Ishikawa (cell line): ENCODE data around the gene MYH14.

Source experiments
- CEBPB ChIP-seq: IDR thresholded peaks from 2 replicates; pipeline ENCODE4 v1.6.1; 2012
- CREB1 ChIP-seq: IDR thresholded peaks from 2 replicates; pipeline ENCODE4 v1.6.1; 2012; ENCODE audit warnings: low read depth
- EP300 ChIP-seq: IDR thresholded peaks from 2 replicates; pipeline ENCODE4 v1.6.1; 2012; ENCODE audit warnings: borderline replicate concordance
- FOXM1 ChIP-seq: IDR thresholded peaks from 2 replicates; pipeline ENCODE4 v1.6.1; 2012; ENCODE audit warnings: low read depth, borderline replicate concordance
- NFIC ChIP-seq: IDR thresholded peaks from 2 replicates; pipeline ENCODE4 v1.6.1; 2012
- RAD21 ChIP-seq: IDR thresholded peaks from 2 replicates; pipeline ENCODE4 v1.6.1; 2012; ENCODE audit warnings: low read depth
- YY1 ChIP-seq: IDR thresholded peaks from 2 replicates; pipeline ENCODE4 v1.6.1; 2012; ENCODE audit warnings: low read depth
- ZBTB7A ChIP-seq: IDR thresholded peaks from 2 replicates; pipeline ENCODE4 v1.6.1; 2012; ENCODE audit warnings: low read depth
- TF ChIP-seq, protein P1 (sequence below): IDR thresholded peaks from 2 replicates; pipeline ENCODE4 v1.6.1; 2012
- TF ChIP-seq, protein P2 (sequence below): IDR thresholded peaks from 2 replicates; pipeline ENCODE4 v1.6.1; 2012; ENCODE audit warnings: low read depth, mild to moderate bottlenecking

DNA sequence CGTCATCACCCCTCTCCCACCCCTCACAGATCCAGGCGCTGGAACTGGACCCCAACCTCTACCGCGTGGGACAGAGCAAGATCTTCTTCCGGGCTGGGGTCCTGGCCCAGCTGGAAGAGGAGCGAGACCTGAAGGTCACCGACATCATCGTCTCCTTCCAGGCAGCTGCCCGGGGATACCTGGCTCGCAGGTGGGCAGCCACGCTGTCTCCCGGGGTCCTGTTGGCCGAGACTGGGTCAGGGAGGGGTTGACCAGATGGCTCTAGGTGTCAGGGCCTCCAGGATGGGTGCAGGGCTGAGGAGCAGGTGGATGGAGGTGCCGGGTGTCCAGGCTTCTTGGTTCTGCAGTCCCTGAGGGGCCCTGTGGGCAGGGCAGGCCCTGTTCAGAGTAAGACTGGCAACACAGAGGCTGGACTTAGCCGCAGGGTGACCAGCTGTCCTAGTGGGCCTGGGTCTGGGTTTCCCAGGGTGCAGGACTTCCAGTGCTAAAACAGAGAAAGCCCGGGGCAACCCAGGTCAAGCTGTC is 58.1 kb downstream of the MYH14 start:
- TF ChIP-seq EP300 (no peak), ZBTB7A (no peak), FOXM1 (no peak), CREB1 (no peak), NFIC (no peak), RAD21 (no peak), YY1 (no peak), CEBPB (no peak)
- TF ChIP-seq, protein P1, sequence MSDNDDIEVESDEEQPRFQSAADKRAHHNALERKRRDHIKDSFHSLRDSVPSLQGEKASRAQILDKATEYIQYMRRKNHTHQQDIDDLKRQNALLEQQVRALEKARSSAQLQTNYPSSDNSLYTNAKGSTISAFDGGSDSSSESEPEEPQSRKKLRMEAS: no peak
- TF ChIP-seq, protein P2, sequence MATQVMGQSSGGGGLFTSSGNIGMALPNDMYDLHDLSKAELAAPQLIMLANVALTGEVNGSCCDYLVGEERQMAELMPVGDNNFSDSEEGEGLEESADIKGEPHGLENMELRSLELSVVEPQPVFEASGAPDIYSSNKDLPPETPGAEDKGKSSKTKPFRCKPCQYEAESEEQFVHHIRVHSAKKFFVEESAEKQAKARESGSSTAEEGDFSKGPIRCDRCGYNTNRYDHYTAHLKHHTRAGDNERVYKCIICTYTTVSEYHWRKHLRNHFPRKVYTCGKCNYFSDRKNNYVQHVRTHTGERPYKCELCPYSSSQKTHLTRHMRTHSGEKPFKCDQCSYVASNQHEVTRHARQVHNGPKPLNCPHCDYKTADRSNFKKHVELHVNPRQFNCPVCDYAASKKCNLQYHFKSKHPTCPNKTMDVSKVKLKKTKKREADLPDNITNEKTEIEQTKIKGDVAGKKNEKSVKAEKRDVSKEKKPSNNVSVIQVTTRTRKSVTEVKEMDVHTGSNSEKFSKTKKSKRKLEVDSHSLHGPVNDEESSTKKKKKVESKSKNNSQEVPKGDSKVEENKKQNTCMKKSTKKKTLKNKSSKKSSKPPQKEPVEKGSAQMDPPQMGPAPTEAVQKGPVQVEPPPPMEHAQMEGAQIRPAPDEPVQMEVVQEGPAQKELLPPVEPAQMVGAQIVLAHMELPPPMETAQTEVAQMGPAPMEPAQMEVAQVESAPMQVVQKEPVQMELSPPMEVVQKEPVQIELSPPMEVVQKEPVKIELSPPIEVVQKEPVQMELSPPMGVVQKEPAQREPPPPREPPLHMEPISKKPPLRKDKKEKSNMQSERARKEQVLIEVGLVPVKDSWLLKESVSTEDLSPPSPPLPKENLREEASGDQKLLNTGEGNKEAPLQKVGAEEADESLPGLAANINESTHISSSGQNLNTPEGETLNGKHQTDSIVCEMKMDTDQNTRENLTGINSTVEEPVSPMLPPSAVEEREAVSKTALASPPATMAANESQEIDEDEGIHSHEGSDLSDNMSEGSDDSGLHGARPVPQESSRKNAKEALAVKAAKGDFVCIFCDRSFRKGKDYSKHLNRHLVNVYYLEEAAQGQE: no peak
